ENCODE measurements around the gene ANK2. TPM values are rescaled to one million over a fixed set of nuclear protein-coding genes. Genes with fewer than 3 reads are reported as not detected.

The ANK2 gene
- total and polyA plus RNA-seq, 2 experiments from 2014 or later = 7.7 to 40.4 TPM

DNA sequence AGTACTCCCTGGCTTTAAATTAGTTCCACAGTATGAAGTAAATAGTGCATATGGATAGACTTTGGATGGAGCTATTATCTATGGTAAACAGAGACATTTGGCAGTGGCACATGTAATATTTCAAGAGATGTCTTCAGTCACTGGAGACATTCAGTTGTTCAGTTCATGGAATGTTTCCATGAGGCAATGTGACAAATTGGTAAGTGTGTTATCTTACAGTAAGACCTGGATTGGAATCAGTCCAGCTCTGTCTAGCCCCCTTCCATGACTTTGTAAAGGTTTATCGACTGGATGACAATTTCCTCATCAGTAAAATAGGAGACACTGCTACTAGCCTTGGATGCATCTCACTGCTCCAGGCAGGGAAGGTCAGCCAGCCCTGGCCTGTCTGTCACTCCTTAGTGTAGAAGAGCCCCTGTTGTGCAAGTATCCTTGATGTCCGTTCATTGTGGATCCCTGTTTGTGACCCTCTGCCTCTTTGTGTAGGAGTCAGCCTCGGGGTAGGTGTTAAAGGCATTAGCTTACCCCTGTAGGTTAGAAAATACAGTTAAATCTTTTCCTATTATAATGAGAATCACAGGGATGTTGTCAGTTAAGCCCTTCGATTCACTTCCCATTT is 335.9 kb downstream of the ANK2 start:
- no peak for DNase-seq (ENCODE audit: low spot score)
- peaks cover 13% of the 10 kb centered on the region for H3K9me3 Mint-ChIP-seq
- peaks cover 30% of the 10 kb centered on the region for H3K36me3 Mint-ChIP-seq (ENCODE audit: low read depth)
- Histone ChIP-seq H2AFZ (no peak overlapping the region), H3K36me3 (ENCODE audit: insufficient read depth) (no peaks in the 10 kb centered on the region), H3K4me2 (no peak overlapping the region), H3K4me1 (ENCODE audit: insufficient read depth) (no peaks in the 10 kb centered on the region), H3K79me2 (replicated peaks; ENCODE audit: insufficient read depth) (no peaks in the 10 kb centered on the region), H4K20me1 (replicated peaks; ENCODE audit: insufficient read depth) (no peaks in the 10 kb centered on the region), H3F3A (replicated peaks; ENCODE audit: low read depth) (no peaks in the 10 kb centered on the region), H3K27ac (ENCODE audit: low read depth) (no peak overlapping the region), H3K9me2 (ENCODE audit: insufficient read depth) (peaks cover 3% of the 10 kb centered on the region; the same call in 1 of the 2 replicates), H3K27me3 (ENCODE audit: insufficient read depth) (no peaks in the 10 kb centered on the region), H3K4me3 (no peak overlapping the region)
- no peak overlapping the region for H3K4me3 Mint-ChIP-seq
- no peaks in the 10 kb centered on the region for H3K27me3 Mint-ChIP-seq (ENCODE audit: insufficient read depth, low read depth, poor library complexity)
- ATAC-seq = peak; percentile 52
- TF ChIP-seq NANOG (IDR thresholded peaks at IDR 0.05; ENCODE audit: borderline replicate concordance) = no peak
- no peak for TF ChIP-seq EZH2 (IDR thresholded peaks at IDR 0.05; ENCODE audit: low read depth, unreplicated experiment)
- no peak for TF ChIP-seq CTCF (conservative IDR thresholded peaks at IDR 0.05; ENCODE audit: low read depth in 2 of 2)
- TF ChIP-seq, protein P1, sequence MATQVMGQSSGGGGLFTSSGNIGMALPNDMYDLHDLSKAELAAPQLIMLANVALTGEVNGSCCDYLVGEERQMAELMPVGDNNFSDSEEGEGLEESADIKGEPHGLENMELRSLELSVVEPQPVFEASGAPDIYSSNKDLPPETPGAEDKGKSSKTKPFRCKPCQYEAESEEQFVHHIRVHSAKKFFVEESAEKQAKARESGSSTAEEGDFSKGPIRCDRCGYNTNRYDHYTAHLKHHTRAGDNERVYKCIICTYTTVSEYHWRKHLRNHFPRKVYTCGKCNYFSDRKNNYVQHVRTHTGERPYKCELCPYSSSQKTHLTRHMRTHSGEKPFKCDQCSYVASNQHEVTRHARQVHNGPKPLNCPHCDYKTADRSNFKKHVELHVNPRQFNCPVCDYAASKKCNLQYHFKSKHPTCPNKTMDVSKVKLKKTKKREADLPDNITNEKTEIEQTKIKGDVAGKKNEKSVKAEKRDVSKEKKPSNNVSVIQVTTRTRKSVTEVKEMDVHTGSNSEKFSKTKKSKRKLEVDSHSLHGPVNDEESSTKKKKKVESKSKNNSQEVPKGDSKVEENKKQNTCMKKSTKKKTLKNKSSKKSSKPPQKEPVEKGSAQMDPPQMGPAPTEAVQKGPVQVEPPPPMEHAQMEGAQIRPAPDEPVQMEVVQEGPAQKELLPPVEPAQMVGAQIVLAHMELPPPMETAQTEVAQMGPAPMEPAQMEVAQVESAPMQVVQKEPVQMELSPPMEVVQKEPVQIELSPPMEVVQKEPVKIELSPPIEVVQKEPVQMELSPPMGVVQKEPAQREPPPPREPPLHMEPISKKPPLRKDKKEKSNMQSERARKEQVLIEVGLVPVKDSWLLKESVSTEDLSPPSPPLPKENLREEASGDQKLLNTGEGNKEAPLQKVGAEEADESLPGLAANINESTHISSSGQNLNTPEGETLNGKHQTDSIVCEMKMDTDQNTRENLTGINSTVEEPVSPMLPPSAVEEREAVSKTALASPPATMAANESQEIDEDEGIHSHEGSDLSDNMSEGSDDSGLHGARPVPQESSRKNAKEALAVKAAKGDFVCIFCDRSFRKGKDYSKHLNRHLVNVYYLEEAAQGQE (IDR thresholded peaks at IDR 0.05; ENCODE audit: unreplicated experiment) = no peak
- no peak for TF ChIP-seq ZNF114 (CRISPR knock-in tag; IDR thresholded peaks at IDR 0.05)
- TF ChIP-seq, protein P2, sequence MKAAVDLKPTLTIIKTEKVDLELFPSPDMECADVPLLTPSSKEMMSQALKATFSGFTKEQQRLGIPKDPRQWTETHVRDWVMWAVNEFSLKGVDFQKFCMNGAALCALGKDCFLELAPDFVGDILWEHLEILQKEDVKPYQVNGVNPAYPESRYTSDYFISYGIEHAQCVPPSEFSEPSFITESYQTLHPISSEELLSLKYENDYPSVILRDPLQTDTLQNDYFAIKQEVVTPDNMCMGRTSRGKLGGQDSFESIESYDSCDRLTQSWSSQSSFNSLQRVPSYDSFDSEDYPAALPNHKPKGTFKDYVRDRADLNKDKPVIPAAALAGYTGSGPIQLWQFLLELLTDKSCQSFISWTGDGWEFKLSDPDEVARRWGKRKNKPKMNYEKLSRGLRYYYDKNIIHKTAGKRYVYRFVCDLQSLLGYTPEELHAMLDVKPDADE (IDR thresholded peaks at IDR 0.05) = no peak
- no peak for TF ChIP-seq POLR2AphosphoS5 (IDR thresholded peaks at IDR 0.05; ENCODE audit: low read depth)
- TF ChIP-seq EZH2phosphoT487 (IDR thresholded peaks at IDR 0.05; ENCODE audit: unreplicated experiment) = no peak
- H3K4me1 Mint-ChIP-seq = no peaks in the 10 kb centered on the region
- no peak overlapping the region for H3K27ac Mint-ChIP-seq

DNA sequence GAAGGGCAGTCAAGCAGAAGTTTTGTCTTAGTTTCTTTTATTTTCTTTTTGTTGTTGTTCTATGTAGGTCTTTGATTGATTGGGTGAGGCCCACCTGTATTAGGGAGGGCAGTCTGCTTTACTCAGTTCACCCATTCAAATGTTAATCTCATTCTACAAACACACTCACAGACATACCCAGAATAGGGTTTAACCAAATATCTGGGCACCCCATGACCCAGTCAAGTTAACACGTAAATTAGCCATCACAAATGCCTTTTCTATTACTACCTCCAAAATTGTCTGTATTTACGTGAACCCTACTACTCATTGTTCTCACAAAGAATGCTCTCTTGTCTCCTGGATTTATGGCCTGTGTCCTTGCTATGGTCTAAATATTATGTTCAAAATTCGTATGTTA is 339.7 kb downstream of the ANK2 start:
- Mint-ChIP-seq H3K9me3 (peaks cover 13% of the 10 kb centered on the region), H3K27ac (no peak overlapping the region), H3K27me3 (ENCODE audit: insufficient read depth, low read depth, poor library complexity) (peaks cover 2% of the 10 kb centered on the region), H3K4me3 (no peak overlapping the region), H3K4me1 (peaks cover 4% of the 10 kb centered on the region), H3K36me3 (ENCODE audit: low read depth) (peaks cover 25% of the 10 kb centered on the region)
- Histone ChIP-seq H4K20me1 (replicated peaks; ENCODE audit: insufficient read depth) (no peaks in the 10 kb centered on the region), H3K79me2 (replicated peaks; ENCODE audit: insufficient read depth) (no peaks in the 10 kb centered on the region), H3K27me3 (ENCODE audit: insufficient read depth) (no peaks in the 10 kb centered on the region), H3K36me3 (ENCODE audit: insufficient read depth) (no peaks in the 10 kb centered on the region), H3K9me2 (ENCODE audit: insufficient read depth) (peaks cover 3% of the 10 kb centered on the region; the same call in 1 of the 2 replicates), H3F3A (replicated peaks; ENCODE audit: low read depth) (no peaks in the 10 kb centered on the region), H3K4me3 (no peak overlapping the region), H2AFZ (no peak overlapping the region), H3K4me2 (no peak overlapping the region), H3K27ac (ENCODE audit: low read depth) (no peak overlapping the region), H3K4me1 (ENCODE audit: insufficient read depth) (peaks cover 11% of the 10 kb centered on the region)
- DNase-seq (ENCODE audit: low spot score) (no peak), ATAC-seq (no peak)
- TF ChIP-seq CREB1 (CRISPR knock-in tag; IDR thresholded peaks at IDR 0.05; ENCODE audit: low read depth) (no peak), ZNF114 (CRISPR knock-in tag; IDR thresholded peaks at IDR 0.05) (no peak), STAT1 (IDR thresholded peaks at IDR 0.05; ENCODE audit: unreplicated experiment) (no peak)
- TF ChIP-seq, protein P1 (IDR thresholded peaks at IDR 0.05; ENCODE audit: unreplicated experiment) = no peak
